LNCAP (cell line): ENCODE data around the gene CLGN.

ENCODE experiments used
- TF ChIP-seq, protein P1 (sequence below): fragments of 450-650 bp; IDR thresholded peaks from 2 replicates; pipeline ENCODE4 v1.5.1; 2017; ENCODE audit warnings: mild to moderate bottlenecking

The CLGN gene

DNA sequence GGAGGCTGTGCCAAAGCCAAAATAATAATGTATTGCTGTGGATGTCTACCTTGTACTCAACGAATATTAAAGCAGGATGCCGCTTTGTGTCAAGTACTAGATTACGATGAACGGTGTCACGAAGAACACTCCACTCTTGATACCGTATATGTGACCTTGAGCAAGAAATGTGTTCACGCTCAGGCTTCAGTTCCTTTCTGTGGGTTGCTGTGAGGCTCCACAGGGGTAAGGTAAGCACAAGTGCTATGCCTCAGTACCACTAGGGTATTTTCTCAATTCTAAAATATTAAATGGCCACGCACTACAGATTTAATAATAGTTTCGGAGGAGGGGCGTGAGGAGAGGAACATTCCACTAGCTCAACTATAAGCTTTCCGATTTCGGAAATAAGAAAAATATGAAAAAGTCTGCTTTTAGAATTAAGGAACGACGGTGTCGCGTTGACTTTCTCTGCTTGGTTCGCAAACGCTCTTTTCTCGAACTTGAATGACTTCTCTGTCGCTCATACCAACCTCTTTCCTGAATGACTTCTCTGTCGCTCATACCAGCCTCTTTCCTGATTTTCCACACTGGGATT lies 54.6 kb downstream of the CLGN start:
- TF ChIP-seq, protein P1, sequence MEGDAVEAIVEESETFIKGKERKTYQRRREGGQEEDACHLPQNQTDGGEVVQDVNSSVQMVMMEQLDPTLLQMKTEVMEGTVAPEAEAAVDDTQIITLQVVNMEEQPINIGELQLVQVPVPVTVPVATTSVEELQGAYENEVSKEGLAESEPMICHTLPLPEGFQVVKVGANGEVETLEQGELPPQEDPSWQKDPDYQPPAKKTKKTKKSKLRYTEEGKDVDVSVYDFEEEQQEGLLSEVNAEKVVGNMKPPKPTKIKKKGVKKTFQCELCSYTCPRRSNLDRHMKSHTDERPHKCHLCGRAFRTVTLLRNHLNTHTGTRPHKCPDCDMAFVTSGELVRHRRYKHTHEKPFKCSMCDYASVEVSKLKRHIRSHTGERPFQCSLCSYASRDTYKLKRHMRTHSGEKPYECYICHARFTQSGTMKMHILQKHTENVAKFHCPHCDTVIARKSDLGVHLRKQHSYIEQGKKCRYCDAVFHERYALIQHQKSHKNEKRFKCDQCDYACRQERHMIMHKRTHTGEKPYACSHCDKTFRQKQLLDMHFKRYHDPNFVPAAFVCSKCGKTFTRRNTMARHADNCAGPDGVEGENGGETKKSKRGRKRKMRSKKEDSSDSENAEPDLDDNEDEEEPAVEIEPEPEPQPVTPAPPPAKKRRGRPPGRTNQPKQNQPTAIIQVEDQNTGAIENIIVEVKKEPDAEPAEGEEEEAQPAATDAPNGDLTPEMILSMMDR, result no peak

DNA sequence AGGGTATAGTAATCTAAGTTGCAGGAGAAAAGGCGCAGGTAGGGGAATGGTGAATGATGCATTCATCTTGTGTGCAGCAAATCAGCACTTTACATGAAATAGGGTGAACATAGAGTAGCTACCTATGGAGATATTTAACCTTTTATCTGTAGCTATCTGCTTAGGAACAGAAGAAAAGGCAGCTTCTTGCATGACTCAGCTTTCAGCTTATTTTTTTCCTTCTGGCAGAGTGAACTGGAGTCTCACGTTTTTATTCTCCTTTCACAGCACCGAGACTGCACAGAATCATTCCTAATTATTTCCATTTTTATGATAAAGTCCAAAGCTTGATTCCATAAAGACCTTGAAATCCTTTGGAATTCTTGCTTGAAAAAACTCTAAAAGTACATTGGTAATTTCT lies 58.8 kb downstream of the CLGN start:
- TF ChIP-seq, protein P1, result no peak

DNA sequence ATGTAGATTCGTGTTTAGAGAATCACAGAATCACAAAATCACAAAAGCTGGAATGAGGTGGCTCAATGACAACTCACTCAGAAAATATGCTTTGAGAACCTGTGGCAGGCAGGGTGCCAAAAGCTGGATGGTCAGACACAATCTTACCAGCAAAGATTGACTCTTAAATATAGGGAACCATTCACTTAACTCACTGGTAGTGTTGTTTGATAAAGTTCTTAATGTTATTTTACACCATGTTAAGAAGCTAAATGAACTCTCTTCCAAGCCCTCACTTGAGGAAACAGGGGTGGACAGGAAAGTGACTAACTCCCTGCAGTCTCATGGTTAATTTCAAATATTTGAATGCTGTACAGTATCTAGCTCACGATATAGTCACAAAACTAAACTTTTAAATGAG lies 59.7 kb downstream of the CLGN start:
- TF ChIP-seq, protein P1, result no peak

GRCh38 chr4:140363558-140363957 lies 63.9 kb downstream of the CLGN start:
- TF ChIP-seq, protein P1, result no peak

DNA sequence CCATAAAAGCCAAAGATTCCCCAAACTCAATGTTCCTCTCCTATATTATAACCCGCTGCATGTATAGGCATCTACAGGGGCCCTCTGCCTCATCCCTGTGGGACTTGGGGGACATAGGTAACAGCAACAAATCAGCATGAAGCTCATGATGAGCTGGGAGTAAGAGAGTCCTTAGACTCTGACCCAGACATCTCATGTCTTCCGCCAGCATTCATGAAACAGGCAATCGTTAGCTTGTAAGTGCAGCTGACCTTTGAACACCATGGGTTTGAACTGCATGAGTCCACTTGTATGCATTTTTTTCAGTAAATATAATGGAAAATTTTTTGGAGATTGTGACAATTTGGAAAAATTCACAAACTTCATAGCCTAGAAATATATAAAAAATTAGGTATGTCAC lies 64.4 kb downstream of the CLGN start:
- TF ChIP-seq, protein P1, result no peak

DNA sequence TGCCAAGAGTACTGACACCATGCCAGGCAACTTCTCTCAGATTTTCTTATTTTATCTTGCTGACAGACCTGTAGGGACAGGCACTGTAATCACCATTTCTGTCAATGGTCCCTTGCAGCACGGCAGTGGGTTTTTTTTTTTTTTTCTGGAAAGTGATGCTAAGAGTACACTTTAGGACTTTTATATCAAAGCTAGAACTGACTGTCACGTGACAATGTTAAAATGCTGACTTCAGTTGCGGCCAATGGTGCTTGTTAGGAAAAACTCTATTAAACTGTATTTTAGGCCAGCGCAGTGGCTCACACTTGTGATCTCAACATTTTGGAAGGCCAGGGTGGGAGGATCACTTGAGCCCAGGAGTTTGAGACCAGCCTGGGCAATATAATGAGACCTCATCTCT lies 66.3 kb downstream of the CLGN start:
- TF ChIP-seq, protein P1, result no peak

GRCh38 chr4:140359562-140360427 lies 67.7 kb downstream of the CLGN start:
- TF ChIP-seq, protein P1, result peak; percentile 89
